Measurements from ENCODE around the gene CD300LD.

Gene CD300LD

GRCh38 chr17:74543406-74543805, 48.7 kb downstream of the CD300LD start:
- DNase-seq, result no peak

GRCh38 chr17:74542727-74543383, 49.2 kb downstream of the CD300LD start:
- no peak for DNase-seq

- DNase-seq, result no peak
These were observed 49.9 kb downstream of the CD300LD start for GRCh38 chr17:74542166-74542565.

GRCh38 chr17:74541176-74542111, 50.6 kb downstream of the CD300LD start:
- DNase-seq, result no peak

GRCh38 chr17:74539281-74539820, 52.7 kb downstream of the CD300LD start:
- DNase-seq, result no peak

GRCh38 chr17:74536890-74537289, 55.2 kb downstream of the CD300LD start:
- no peak for DNase-seq

- DNase-seq, result no peak
These were observed 60.0 kb downstream of the CD300LD start for GRCh38 chr17:74532115-74532514.

- no peak for DNase-seq
These were observed 60.8 kb downstream of the CD300LD start, which contains the start of gene CD300LB for GRCh38 chr17:74531231-74531761. Gene CD300LB (minus strand): TSS chr17:74531475. CDS start chr17:74531350, 125 bp downstream.

GRCh38 chr17:74530831-74531150, 61.3 kb downstream of the CD300LD start:
- no peak for DNase-seq
